Parathyroid adenoma (tissue), 2 donors: ENCODE data around the gene ABLIM2.

ENCODE experiments used
- H2AFZ ChIP-seq: fragments of 300-600 bp; sonication (generic); one replicate; pipeline ENCODE4 v1.7.0; 2017; ENCODE audit warnings: antibody characterized with exemption, mild to moderate bottlenecking
- H3K27ac ChIP-seq: fragments of 300-600 bp; sonication (generic); one replicate; pipeline ENCODE4 v1.7.0; 2017
- H3K27me3 ChIP-seq: fragments of 300-600 bp; sonication (generic); one replicate; pipeline ENCODE4 v1.7.0; 2017; ENCODE audit warnings: low read length; ENCODE audit not compliant: control insufficient read depth, insufficient read depth
- H3K36me3 ChIP-seq: fragments of 300-600 bp; sonication (generic); one replicate; pipeline ENCODE4 v1.7.0; 2017; ENCODE audit warnings: low read length; ENCODE audit not compliant: control insufficient read depth, insufficient read depth
- H3K4me1 ChIP-seq: fragments of 300-600 bp; sonication (generic); one replicate; pipeline ENCODE4 v1.7.0; 2017; ENCODE audit warnings: control low read depth
- H3K4me2 ChIP-seq: fragments of 300-600 bp; sonication (generic); one replicate; pipeline ENCODE4 v1.7.0; 2017; ENCODE audit warnings: low read length
- H3K4me3 ChIP-seq: fragments of 300-600 bp; sonication (generic); one replicate; pipeline ENCODE4 v1.7.0; 2017; ENCODE audit warnings: low read depth, low read length
- H3K79me2 ChIP-seq: fragments of 300-600 bp; sonication (generic); one replicate; pipeline ENCODE4 v1.7.0; 2017; ENCODE audit warnings: control low read depth
- H3K9ac ChIP-seq: fragments of 300-600 bp; sonication (generic); one replicate; pipeline ENCODE4 v1.7.0; 2017; ENCODE audit warnings: mild to moderate bottlenecking
- H3K9me3 ChIP-seq: fragments of 300-600 bp; sonication (generic); one replicate; pipeline ENCODE4 v1.7.0; 2017; ENCODE audit warnings: low read length; ENCODE audit not compliant: control insufficient read depth
- TF ChIP-seq, protein P1 (sequence below): fragments of 300-600 bp; sonication (generic); IDR thresholded peaks from one replicate; pipeline ENCODE4 v1.7.0; 2017; ENCODE audit warnings: antibody characterized with exemption, mild to moderate bottlenecking
- donor health status: primary hyperparathyroidism.

The ABLIM2 gene

DNA sequence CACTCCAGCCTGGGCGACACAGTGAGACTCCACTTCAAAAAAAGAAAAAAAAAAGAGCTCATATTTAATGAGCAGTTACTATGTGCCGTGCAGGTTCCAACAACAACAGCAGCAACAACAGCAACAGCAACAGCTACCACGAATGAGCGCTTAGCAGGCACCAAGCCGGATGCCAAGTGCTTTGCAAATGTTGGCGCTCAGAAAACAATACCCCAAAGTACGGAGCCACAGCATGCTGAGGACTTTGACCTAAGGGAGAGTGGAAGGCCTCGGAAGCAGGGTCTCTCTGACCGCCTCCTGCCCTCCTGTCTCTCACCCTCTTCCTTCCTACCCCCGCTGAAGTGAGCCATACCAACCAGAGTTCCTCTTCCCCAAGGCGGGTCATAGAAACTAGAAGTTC is 116.7 kb downstream of the ABLIM2 start:
- no peak overlapping the region for H3K4me3 ChIP-seq
- H2AFZ ChIP-seq: no peak overlapping the region
- no peaks in the 10 kb centered on the region for H3K9me3 ChIP-seq
- no peaks in the 10 kb centered on the region for H3K27me3 ChIP-seq
- H3K79me2 ChIP-seq: no peaks in the 10 kb centered on the region
- TF ChIP-seq, protein P1, sequence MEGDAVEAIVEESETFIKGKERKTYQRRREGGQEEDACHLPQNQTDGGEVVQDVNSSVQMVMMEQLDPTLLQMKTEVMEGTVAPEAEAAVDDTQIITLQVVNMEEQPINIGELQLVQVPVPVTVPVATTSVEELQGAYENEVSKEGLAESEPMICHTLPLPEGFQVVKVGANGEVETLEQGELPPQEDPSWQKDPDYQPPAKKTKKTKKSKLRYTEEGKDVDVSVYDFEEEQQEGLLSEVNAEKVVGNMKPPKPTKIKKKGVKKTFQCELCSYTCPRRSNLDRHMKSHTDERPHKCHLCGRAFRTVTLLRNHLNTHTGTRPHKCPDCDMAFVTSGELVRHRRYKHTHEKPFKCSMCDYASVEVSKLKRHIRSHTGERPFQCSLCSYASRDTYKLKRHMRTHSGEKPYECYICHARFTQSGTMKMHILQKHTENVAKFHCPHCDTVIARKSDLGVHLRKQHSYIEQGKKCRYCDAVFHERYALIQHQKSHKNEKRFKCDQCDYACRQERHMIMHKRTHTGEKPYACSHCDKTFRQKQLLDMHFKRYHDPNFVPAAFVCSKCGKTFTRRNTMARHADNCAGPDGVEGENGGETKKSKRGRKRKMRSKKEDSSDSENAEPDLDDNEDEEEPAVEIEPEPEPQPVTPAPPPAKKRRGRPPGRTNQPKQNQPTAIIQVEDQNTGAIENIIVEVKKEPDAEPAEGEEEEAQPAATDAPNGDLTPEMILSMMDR: no peak
- no peak overlapping the region for H3K9ac ChIP-seq
- H3K36me3 ChIP-seq: no peaks in the 10 kb centered on the region
- no peak overlapping the region for H3K4me2 ChIP-seq
- no peak overlapping the region for H3K27ac ChIP-seq
- no peaks in the 10 kb centered on the region for H3K4me1 ChIP-seq

DNA sequence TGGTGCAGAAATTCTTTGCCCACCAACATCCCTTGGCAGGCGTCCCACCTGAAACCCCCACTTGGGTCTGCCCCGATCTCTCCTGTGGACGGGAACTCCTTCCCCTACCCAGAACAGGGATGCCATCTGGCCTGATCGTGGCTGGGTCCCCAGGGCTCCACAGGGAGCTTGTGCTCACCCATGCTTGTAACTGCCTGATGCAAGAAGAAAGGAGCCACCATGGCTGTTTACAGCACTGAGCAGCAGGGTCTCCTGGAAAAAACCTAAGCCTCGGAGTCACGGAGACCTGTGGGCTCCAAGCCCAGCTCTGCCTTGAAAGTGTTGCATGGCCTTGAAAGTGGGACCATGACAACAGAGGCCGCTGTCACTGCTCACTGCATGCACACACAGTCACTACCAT is 117.4 kb downstream of the ABLIM2 start:
- Histone ChIP-seq H3K27ac (no peak overlapping the region), H3K79me2 (no peaks in the 10 kb centered on the region), H3K27me3 (no peaks in the 10 kb centered on the region), H3K9me3 (no peaks in the 10 kb centered on the region), H3K36me3 (no peaks in the 10 kb centered on the region), H3K9ac (no peak overlapping the region), H3K4me2 (no peak overlapping the region), H3K4me1 (no peaks in the 10 kb centered on the region), H2AFZ (no peak overlapping the region), H3K4me3 (no peak overlapping the region)
- TF ChIP-seq, protein P1: no peak

DNA sequence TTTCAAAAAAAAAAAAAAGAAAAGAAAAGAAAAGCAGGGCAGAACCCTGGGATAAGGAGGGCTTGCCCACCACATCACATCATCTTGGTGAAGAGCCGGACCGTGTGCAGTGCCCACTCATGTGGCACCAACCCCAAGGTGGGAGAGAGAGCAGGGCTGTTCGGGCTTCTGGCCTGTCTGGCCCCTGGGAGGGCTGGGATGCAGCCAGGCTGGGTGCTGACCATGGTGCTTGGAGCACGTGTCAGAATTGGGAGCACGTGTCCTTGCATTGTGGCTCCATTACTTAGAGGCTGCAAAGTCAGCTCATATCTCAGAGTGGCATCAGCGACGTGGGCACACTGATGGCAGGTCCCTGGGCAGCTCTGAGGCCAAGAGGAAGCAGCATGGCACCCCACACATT is 118.0 kb downstream of the ABLIM2 start:
- no peak overlapping the region for H3K4me3 ChIP-seq
- H3K4me1 ChIP-seq: no peaks in the 10 kb centered on the region
- no peak overlapping the region for H3K9ac ChIP-seq
- no peak overlapping the region for H2AFZ ChIP-seq
- H3K27me3 ChIP-seq: no peaks in the 10 kb centered on the region
- H3K27ac ChIP-seq: no peak overlapping the region
- H3K4me2 ChIP-seq: no peak overlapping the region
- H3K9me3 ChIP-seq: no peaks in the 10 kb centered on the region
- TF ChIP-seq, protein P1: no peak
- H3K36me3 ChIP-seq: no peaks in the 10 kb centered on the region
- no peaks in the 10 kb centered on the region for H3K79me2 ChIP-seq

DNA sequence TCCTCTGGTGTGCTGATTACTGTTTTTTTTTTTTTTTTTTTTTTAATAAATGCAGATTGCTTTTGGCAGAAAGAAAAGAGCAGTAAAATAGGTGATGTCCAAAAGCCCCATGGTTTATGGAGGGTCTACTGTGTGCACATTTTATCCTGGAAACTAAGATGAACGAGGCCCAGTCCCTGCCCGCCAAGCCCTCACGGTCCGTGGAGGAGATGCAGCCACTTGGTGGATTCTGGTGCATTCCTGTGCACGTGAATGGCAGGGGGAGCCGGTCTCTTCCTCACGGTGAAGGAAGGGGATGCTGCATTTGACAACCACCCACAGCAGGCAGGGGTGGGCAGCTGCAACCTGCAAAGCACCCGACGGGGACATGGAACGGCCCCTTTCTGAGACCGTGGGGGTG is 118.8 kb downstream of the ABLIM2 start:
- Histone ChIP-seq H3K9me3 (no peaks in the 10 kb centered on the region), H3K79me2 (no peaks in the 10 kb centered on the region), H3K27me3 (no peaks in the 10 kb centered on the region), H3K36me3 (no peaks in the 10 kb centered on the region), H3K4me1 (no peaks in the 10 kb centered on the region), H3K4me2 (no peak overlapping the region), H3K27ac (no peak overlapping the region), H3K9ac (no peak overlapping the region), H2AFZ (no peak overlapping the region), H3K4me3 (no peak overlapping the region)
- TF ChIP-seq, protein P1: no peak

DNA sequence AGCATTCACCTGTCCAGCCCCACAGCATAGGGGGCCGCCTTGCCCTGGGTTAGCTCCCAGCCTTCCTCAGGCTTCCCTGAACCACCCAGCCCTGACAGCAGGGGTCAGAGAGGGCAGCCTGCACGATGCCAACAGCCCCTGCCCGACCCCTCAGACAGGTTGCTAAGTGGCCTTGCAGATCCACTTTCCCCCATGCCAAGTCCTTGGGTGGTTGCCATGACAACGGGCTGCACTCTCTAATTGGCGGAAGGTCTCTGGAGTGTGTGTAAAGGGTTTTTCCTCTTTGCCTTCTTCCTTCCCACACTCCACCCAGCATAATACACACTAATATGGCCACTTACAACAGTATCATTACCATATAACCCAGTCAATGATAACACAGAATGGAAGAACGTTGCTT is 119.3 kb downstream of the ABLIM2 start:
- Histone ChIP-seq H2AFZ (no peak overlapping the region), H3K4me3 (no peak overlapping the region), H3K4me1 (no peaks in the 10 kb centered on the region), H3K27me3 (no peaks in the 10 kb centered on the region), H3K9me3 (no peaks in the 10 kb centered on the region), H3K79me2 (no peaks in the 10 kb centered on the region), H3K4me2 (no peak overlapping the region), H3K9ac (no peak overlapping the region), H3K27ac (no peak overlapping the region), H3K36me3 (no peaks in the 10 kb centered on the region)
- TF ChIP-seq, protein P1: no peak
